ENCODE results near the gene ADRM1. TPM values are rescaled to one million over a fixed set of nuclear protein-coding genes. Genes with fewer than 3 reads are reported as not detected.

The ADRM1 gene
- total and polyA plus RNA-seq, 2 of the 4 experiments (the other 2 are of a cell fraction), result 103 to 149 TPM

DNA sequence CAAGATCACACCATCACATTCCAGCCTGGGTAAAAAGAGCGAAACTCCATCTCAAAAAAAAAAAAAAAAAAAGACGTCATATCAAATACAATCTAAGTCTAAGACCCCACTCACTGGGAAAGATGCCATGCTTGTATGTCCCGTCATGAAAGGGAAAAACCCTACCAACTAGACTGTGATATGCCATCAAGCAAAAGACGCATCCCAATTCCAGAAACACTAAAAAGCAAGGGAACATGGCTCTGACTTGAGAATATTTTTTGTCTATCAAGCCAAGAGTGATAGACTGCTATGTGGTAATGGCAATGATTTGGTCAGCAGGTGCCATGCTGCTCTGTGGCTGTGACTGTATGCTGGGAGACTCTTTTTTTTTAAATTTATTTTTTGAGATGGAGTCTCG lies 41.3 kb downstream of the ADRM1 start:
- Histone ChIP-seq H2AK9ac (replicated peaks; ENCODE audit: low read depth, low read length, poor library complexity) (no peak overlapping the region), H3K14ac (replicated peaks; ENCODE audit: low read depth, low read length) (no peak overlapping the region), H4K20me1 (ENCODE audit: insufficient read depth, low read length) (no peaks in the 10 kb centered on the region), H3K27ac (ENCODE audit: insufficient read depth, low read length) (no peak overlapping the region), H3K4me3 (ENCODE audit: insufficient read depth, low read depth, low read length) (no peak overlapping the region), H3K4ac (ENCODE audit: low read depth, low read length) (no peak overlapping the region), H3K36me3 (ENCODE audit: control insufficient read depth, insufficient read depth, low read length) (peaks cover 5% of the 10 kb centered on the region; the same call in 1 of the 2 replicates), H3K9me1 (ENCODE audit: insufficient read depth, low read length) (peaks cover 2% of the 10 kb centered on the region; the same call in 1 of the 2 replicates), H3K27me3 (ENCODE audit: control insufficient read depth, insufficient read depth, low read length) (no peaks in the 10 kb centered on the region), H3K23ac (ENCODE audit: low read depth, low read length) (no peak overlapping the region), H2BK5ac (ENCODE audit: low read depth, low read length, poor library complexity, severe bottlenecking) (no peak overlapping the region), H3K9ac (ENCODE audit: low read depth, low read length) (no peak overlapping the region), H3K79me1 (ENCODE audit: low read depth in 1 of 2, low read length in 2 of 2) (no peaks in the 10 kb centered on the region), H4K91ac (ENCODE audit: insufficient read depth, low read depth, low read length) (no peak overlapping the region), H3K4me1 (ENCODE audit: control insufficient read depth, insufficient read depth, low read length) (no peaks in the 10 kb centered on the region; the same call in 1 of the 2 replicates), H2AK5ac (ENCODE audit: low read depth, low read length) (peak overlapping the region; percentile 34; the same call in 1 of the 2 replicates), H3K18ac (ENCODE audit: low read depth, low read length) (peak overlapping the region; percentile 37; the same call in 1 of the 2 replicates), H3K4me2 (ENCODE audit: low read depth, low read length) (no peak overlapping the region), H4K8ac (ENCODE audit: low read depth in 2 of 2, low read length in 2 of 2) (no peak overlapping the region), H2BK20ac (ENCODE audit: low read depth, low read length) (0 out of 2 replicates have a peak overlapping the region, but pooled peaks have one; percentile 14), H2BK120ac (ENCODE audit: low read depth, low read length) (no peak overlapping the region), H2AFZ (replicated peaks; ENCODE audit: low read length, poor library complexity) (no peak overlapping the region), H4K5ac (ENCODE audit: low read depth, low read length) (0 out of 2 replicates have a peak overlapping the region, but pooled peaks have one; percentile 10), H3K9me3 (ENCODE audit: control insufficient read depth, insufficient read depth, low read length) (peaks cover 2% of the 10 kb centered on the region), H3K56ac (ENCODE audit: extremely low read depth, insufficient read depth, low read length) (no peak overlapping the region), H2BK15ac (ENCODE audit: low read depth, low read length) (no peak overlapping the region)
- WGBS, 2 experiments (ENCODE audit: extremely low coverage in 2 of 2, insufficient read length in 1 of 2), result 100% methylated on average over 1 of the region's 5 CpGs; no CpG with 5 or more reads in 1 of the 2 experiments
- ATAC-seq (ENCODE audit: low read depth) (no peak), DNase-seq (no peak)
- in situ Hi-C loops (cut with MboI; ENCODE audit: low sequenced_read_pairs), result no loop called here
- intact Hi-C loops (cut with micrococcal nuclease), result no loop called here
- no peak for TF ChIP-seq POLR2A (IDR thresholded peaks at IDR 0.05; ENCODE audit: low read depth, low read length)
- POLR2A ChIA-PET (ENCODE audit: unreplicated experiment), result no interaction called here
- BruUV-seq (replicated peaks), result no TSS peak
- dilution Hi-C loops (cut with HindIII; ENCODE audit: low sequenced_read_pairs, unreplicated experiment), result no loop called here
- CTCF ChIA-PET, result interaction anchor here (0.7 to 1.4 kb wide), 4 partner anchors 12 to 38 kb away, joined by 4 to 6 read pairs (median 4); no protein-coding TSS in a partner anchor
